GM21529 (cell line): Measurements from ENCODE around the gene KRTAP10-7.
"Not testable (repeated sequence)": the region's sequence is repeated elsewhere in the genome, so short reads cannot be mapped to it uniquely, and the experiment has no call there.

Experiments
- ATAC-seq: cut with Tn5 transposase; IDR thresholded peaks from one replicate; pipeline ENCODE4 v1.9.1; 2021; ENCODE audit not compliant: unreplicated experiment

KRTAP10-7 gene

DNA sequence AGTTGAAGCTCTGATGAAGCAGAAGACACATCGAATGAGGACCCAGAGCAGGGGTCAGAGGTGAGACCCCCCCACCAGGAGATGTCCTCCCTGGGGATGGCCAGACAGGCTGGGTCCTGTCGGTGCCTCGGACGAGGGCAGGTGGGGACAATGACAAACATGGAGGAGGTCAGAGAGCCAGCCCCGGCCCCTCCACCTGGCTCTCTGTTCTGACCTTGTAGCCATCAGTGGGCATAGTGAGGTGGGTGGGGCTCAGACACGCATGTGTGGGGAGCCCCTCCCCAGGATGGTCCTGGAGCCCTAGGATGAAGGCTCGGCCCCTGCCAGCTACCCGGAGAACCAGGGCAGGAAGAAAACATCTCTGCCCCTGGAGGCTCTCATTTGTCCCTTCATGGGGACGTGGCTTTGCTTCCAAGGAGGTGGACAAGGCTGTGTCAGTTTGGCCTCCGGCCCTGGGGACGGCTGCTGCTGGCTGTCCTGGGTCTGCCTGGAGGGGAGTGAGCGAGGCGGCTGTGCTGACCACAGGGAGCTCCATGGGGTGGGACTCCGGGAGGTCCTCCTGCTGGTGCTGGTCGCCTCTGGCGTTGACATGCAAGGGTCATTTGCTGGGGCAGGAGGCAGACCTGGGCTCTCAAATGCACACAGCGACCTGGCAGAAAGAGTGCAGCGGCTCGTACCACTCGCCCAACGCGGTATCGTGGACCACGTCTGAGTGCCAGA lies 10.7 kb upstream of the KRTAP10-7 start:
- no peak for ATAC-seq

DNA sequence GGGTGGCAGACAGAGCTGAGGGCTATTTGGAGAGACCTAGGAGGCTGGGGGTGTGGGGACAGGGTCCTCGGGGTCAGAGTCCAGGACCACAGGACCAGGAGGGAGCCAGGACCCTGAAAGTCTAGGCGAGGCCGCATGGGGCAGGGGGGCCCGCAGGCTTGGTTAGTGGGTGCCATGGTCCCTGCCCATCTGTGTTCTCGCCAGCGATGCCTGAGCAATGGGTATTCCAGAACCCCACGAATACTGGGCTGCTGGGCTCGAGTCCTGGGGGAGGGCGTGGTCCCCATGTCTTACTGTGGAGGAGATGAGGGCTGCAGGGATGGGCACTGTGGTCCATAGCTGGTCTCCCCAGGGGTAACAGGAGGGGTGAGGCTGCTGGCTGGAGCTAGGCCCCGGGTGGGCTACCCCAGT lies 10.1 kb upstream of the KRTAP10-7 start:
- ATAC-seq, result no peak

DNA sequence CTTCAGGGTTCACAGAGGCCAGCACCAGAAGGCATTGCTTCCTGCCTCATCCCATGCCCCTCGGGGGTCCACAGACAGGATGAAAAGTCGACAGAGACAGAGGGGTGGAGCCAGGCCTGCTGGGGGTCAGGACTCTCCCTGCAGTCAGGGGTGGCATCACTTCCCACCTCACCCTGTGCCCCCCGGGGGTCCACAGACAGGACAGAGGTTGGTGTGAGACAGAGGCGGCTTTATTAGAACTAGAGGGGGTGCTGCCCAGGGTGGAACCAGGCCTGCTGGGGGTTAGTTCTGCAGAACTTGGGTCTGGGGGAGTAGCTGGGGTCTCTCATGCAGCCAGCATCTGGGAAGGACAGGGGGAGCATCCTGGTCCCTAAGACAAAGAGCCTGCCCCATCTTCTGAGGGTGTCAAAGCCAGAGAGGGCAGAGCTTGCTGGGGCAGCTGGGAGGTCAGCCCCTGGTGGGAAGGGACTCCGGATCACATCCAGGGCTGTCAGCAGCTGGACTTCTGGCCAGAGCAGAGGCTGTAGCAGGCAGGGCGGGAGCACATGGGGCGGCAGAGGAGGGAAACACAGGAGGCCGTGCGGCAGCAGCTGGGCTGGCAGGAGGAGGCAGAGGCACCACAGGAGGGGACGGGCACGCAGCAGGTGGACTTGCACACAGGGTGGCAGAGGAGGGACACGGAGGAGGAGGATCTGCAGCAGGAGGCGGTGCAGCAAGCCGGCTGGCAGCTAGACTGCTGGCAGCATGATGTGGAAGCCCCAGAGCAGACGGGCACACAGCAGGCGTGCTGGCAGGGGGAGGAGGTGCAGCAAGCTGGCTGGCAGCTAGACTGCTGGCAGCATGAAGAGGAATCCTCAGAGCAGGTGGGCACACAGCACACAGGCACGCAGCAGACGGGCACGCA lies 9.2 kb upstream of the KRTAP10-7 start:
- ATAC-seq, result not testable (repeated sequence)

DNA sequence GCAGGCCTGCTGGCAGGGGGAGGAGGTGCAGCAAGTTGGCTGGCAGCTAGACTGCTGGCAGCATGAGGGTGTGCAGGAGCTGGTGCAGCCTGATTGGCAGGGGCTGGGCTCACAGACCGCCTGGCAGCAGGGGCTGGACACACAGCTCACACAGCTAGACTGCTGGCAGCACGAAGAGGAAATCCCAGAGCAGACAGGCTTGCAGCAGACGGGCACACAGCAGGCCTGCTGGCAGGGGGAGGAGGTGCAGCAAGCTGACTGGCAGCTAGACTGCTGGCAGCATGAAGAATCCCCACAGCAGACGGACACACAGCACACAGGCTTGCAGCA lies 8.6 kb upstream of the KRTAP10-7 start:
- not testable (repeated sequence) for ATAC-seq

DNA sequence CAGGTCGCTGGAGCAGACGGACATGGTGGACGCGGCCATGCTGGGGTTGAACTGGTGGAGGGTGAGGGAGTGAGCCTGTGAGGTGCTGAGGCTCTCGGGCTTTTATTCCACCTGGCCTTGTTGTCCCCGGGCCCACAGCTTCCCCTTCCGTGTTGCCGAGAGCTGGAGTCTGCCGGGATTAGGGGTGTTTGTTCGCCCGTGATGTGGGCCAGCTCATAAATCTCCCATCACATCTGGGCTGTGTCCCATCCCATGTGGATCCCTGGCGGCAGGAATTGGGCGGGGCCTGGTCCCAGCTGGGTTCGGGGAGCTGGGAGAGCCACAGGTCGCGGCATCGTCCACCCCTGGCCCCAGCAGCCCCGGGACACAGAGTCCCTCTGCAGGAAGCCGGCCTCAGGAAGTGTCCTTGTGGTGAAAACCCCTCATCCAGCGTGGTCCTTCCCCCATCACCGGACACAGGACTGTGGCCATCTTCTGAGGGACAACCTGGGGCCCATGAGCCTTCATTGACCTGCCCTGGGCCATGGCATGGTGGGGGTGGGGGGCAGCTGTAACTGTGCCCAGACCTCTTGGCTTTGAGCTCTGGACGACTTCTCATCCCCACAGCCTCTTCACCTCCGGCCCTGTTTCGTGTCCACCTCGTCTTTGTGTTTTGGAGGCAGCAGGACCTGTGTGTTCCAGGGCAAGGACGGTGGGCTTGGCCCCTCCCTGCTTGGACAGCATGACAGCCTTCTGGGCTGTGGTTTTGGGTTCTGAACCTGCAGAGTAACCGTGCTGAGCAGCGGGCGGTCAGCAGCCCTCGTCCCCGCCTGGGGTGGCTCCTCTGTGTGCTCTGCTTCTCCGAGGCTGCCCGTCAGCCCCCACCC lies 7.7 kb upstream of the KRTAP10-7 start, which contains the start of gene KRTAP10-6:
TSS of gene KRTAP10-6 (minus strand) at position 60 of the 866 bp plus-strand sequence. CDS start at position 39, 21 bp downstream.
- no peak for ATAC-seq

DNA sequence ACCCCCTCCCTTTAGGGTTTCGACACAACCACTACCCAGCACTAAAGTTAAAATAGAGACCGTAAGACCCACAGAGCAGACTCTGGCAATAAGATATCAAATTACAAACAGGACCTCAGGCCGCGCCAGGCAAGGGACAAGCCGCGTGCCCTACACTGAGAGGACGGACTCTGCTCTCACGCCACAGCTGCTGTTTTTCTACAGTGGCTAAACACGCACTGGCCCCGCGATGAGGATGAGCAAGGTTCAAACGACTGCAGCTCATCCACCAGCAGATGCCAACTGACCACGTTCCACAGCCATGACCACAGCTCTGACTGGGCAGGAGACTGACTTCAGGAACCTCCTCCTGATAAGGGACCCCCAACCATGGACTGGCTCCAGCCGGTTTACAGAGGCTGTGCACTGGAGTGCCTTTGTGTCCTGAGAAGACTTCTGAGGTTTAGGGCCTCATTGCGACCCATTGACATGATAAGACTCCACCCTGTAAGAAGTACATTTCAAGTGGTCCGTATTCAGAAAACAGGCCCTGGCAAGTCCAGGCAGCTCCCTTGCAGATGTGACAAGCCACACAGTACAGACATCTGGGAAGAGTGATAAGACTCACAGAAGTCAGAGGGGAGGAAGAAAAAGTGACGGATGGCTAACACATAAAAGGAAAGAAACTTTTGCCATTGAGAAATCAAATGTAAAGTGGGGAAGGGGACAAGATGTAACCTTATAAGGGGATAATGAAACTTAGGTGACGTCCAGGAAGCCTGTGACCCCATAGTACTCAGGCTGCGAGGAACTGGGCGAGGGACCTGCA lies 6.6 kb upstream of the KRTAP10-7 start:
- ATAC-seq, result no peak

DNA sequence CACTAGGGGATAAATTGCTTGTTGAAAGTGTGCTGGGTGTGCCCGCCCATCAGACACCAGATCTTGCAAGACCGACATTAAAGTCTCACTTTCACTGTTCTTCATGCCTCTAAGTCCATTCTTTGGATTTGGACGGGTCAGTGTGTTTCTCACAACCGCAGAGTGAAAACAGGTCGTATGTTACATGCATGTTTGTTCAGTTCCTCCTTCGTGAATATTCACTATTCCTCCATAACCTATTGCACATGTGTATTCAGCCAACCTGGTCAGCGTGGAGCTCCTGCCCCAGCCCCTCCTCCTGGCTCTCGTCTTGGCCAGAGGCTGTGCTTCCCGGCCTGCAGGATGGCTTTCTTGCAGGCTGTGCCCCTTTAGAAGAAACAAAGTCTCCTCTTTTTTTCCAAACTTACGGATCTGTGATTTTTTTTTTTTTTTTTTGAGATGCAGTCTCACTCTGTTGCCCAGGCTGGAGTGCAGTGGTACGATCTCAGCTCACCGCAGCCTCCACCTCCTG lies 5.9 kb upstream of the KRTAP10-7 start:
- no peak for ATAC-seq

DNA sequence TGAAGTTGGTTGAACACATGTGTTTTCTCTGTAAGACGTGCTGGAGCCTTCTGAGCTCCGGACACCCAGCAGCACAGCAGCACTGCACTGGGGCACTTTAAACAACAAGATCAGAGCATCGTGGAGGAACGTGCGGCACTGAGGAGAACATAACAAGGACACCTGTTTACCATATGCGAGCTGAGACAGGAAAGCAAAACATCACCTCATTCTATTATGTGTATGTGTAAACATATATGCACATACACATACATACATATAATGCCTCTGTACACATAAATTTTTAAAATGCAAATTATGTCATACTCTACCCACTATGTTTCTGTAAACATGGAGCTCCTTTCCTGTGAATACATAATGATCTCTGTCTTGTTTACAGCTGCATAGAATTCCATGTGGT lies 4.9 kb upstream of the KRTAP10-7 start:
- ATAC-seq, result no peak

DNA sequence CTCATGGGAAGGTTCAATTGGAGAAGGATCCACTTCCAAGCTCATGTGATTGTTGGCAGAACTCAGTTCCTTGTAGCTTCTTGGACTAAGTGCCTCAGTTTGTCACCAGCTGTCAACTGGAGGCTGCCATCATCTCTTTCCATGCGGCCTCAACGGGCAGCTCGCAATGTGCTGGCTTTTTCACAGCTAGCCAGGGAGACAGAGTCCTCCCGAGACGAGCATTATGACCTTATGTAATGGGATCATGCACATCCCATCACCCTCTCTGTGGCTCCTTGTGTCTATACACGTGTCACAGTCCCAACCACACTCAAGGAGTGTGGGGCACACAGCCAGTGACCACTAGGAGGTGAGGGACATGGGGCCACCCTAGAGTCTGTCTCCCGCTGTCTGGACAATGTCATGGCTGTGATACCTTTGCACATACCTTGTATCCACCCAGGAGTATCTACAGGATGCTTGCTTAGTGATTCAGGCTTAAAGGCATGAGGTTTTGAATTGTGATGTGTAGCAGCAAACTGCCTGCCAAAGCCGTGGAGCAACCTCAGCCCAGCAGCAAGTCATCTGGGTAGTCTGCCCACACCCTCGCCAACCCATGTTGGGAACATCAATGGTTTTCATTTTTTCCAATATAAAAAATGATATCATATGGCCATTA lies 4.2 kb upstream of the KRTAP10-7 start:
- ATAC-seq, result no peak

DNA sequence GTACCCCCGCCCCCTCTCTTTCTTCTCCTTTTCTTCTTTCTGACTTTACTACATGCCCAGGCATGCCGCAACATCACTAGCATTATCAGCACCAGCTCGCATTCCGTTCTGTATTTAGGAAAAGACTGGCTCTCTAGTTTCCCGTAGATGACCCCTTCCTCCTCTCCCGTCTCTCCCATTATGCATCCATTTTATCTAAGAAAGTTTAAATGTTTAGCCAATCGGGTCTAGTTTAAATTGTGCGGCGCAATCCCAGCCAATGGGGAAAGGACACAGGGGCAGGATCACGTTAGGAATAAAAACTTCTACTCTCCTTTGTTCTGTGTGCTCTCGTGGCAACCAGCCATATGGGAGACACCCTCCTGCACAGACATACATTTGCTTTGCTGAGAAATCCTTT lies 2.3 kb upstream of the KRTAP10-7 start:
- no peak for ATAC-seq

DNA sequence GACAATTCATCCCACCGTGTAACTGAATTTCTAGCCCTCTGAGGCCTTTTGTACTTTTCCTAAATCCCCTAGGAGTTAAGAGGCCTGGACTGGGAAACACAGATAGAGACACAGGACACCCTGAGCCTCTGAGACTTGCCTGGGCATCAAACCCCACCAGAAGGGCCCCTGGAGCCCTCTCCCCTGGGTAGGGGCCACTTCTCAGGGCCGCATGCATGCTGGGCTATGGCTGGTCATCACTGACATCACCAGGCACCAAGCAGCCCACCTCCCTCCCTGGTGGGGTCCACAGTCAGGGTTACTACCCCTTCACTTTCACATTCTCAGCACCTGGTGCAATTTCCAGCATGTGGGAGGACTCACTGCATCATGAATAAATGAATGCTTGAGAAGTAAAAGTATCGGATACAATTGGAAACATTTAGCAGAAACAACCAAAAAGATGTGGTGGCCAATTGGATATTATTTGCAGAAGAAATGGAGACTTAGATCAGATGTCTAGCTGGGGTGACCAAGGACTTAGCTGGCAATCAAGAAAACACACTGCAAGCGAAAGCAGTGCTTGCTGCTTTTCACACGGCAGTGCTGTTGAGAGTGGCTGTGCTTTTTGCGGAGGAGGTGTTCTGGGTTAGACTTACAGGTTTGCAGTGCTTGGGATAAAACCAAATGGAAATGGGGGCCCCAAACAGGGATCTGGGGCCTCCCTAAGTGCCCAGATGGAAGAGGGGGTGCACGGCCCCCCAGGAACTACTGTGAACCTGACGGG lies 950 bp upstream of the KRTAP10-7 start:
- ATAC-seq, result no peak

DNA sequence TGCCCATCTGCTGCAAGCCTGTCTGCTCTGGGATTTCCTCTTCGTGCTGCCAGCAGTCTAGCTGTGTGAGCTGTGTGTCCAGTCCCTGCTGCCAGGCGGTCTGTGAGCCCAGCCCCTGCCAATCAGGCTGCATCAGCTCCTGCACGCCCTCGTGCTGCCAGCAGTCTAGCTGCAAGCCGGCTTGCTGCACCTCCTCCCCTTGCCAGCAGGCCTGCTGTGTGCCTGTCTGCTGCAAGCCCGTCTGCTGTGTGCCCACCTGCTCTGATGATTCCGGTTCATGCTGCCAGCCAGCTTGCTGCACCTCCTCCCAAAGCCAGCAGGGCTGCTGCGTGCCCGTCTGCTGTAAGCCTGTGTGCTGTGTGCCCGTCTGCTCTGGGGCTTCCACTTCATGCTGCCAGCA lies 694 bp downstream of the KRTAP10-7 start:
- not testable (repeated sequence) for ATAC-seq

DNA sequence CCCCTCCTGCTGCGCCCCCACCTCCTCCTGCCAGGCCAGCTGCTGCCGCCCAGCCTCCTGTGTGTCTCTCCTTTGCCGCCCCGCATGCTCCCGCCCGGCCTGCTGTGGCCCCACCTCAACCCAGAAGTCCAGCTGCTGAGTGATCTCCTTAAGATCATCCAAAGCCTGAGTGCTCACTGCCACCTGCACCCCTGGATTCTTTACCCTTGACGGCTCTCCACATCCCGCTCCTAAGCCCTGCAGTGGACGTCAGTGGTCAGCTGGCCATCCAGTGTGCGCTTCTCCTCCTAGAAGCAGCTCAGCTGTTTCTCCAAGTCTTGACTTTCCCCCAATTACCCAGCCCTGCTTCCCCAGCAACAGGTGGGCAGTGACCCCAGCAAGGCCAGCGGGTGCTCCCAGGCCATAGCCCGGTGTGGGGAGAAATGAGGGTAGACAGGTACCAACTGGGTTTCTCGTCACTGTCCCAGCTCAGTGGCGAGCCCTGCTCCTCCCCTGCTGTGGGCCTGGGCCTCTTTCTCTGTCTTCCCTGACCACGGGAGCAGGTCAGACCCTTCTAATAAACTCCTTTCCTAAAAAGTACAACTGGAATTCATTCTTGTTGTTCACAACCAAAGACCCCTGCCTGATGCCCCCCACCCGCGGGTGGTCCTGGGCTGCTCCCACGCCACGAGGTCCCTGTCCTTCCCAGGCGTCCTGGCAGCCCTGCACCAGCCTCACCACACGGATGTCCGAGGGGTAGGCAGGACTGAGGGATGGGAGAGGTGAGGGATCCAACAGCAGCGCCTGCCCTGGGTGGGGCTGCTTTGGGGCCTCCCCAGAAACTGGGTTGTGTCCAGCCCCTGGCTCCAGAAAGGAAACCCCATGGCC lies 1.4 kb downstream of the KRTAP10-7 start:
- ATAC-seq, result no peak

DNA sequence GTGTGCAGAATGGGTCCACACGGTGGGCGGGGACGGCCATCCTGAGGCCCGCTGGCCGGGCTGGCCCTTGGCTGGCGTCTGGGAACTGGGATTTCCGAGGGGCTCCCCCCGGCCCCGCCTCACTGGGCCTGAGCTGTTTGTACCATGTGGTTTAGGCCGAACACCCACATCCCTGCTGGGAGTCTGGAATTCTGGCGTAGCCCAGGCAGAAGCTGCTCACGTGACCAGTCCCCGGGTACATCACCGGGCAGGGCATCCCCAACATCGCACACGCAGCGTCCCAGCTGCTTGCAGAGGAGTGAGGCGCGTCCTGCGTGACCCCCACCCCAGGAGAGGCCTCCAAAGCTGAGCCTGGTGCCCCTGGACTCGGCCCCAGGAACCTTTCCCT lies 2.1 kb downstream of the KRTAP10-7 start:
- no peak for ATAC-seq

DNA sequence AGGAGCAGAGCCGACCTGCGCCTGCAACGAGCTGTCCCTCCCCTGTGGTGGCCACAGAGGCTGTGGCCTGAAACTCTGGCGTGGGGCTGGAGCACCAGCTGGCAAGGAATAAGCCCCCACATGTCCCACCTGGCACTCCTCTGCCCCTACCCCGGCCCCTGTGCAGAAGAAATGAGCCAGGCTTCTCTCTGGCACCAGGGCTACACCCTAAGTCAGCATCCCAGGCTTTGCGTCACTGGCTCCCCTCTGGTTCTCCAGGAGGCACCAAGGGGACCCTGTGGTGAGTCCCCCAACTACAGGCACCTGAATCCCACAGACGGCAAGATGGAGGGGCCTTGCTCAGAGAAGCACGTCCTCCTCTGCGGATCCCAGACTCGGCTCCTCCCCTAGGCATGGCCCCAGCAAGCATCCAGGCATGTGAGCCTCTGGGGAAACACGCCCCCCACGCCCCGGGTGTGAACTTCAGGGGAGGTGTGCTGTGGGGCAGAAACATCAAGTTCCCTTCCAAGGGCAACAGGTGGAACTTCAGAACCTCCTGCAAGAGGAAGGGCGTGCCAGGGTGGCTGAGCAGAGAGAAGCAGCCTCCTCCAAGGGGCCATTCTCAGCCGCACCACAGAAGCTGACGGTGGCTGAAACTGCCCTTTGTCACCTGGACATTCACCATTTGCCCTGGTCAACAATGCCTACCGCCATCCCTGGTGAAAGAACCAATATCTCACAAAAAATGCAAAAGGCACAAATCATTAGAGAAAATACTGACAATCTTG lies 2.9 kb downstream of the KRTAP10-7 start:
- no peak for ATAC-seq

DNA sequence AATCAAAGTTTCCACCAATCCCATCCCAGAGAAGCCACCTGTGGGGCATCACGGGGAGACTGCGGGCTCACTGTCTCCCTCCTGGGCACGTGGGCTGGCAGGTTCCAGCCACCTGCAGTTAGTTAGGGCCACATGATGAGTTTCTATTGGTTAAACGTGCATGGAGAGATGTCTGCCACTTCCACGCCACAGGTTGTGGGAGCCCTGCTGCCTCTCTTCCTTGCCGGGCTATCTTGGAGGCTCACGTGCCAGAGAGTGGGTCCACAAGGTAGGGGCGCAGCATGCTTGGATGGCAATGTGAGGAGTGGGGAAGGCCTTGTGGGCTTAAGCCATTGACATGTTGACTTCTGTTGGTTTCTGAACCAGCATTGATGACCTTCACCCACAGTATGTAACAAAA lies 3.5 kb downstream of the KRTAP10-7 start:
- no peak for ATAC-seq

DNA sequence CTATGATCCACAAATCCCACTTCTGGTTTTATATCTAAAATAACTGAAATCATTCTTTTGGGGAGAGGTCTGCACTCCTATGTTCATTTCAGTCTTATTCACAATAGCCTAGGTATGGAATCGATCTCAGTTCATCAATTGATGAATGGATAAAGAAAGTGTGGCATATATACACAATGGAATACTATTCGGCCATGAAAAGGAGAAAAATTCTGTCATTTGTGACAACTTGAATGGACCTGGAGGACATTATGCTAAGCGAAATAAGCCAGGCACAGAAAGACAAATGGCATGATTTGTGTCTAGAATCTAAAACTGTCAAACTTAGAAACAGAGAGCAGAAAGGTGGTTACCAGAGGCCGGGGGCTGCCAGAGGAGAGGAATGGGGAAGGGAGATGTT lies 6.1 kb downstream of the KRTAP10-7 start:
- no peak for ATAC-seq
